Renal pelvis (tissue), 4 donors: ENCODE measurements around the gene DHX29. TPM values are rescaled to one million over a fixed set of nuclear protein-coding genes. Genes with fewer than 3 reads are reported as not detected.
"Not testable (repeated sequence)": the region's sequence is repeated elsewhere in the genome, so short reads cannot be mapped to it uniquely, and the experiment has no call there.

Experiments used
- DNase-seq: peaks from one replicate; pipeline ENCODE4 v3.0.0-alpha.2; 2013
- polyA plus RNA-seq, 3 donors: library from polyadenylated mRNA; unstranded; fragments of 120-200 nt; gene quantifications; one replicate each; pipeline ENCODE4 v1.2.1, GENCODE V29; 2013; ENCODE audit not compliant: insufficient read length in 3 of 3

DHX29 gene
- polyA plus RNA-seq, 3 donors, result 38.7 to 43.3 (median 41.2) TPM

GRCh38 chr5:55319491-55319890, 12.0 kb upstream of the DHX29 start:
- DNase-seq, result no peak

- DNase-seq, result not testable (repeated sequence)
Measured at GRCh38 chr5:55318237-55318636, 10.7 kb upstream of the DHX29 start.

- no peak for DNase-seq
Measured at GRCh38 chr5:55316837-55317236, 9.3 kb upstream of the DHX29 start.

GRCh38 chr5:55316289-55316688, 8.8 kb upstream of the DHX29 start:
- no peak for DNase-seq

- no peak for DNase-seq
Measured at GRCh38 chr5:55313870-55314617, 6.5 kb upstream of the DHX29 start.

GRCh38 chr5:55308254-55308836, 851 bp upstream of the DHX29 start:
- no peak for DNase-seq

GRCh38 chr5:55306641-55307382, 682 bp downstream of the DHX29 start:
- no peak for DNase-seq

- no peak for DNase-seq
Measured at GRCh38 chr5:55305345-55305744, 2.1 kb downstream of the DHX29 start.

GRCh38 chr5:55304584-55304983, 2.9 kb downstream of the DHX29 start:
- no peak for DNase-seq

GRCh38 chr5:55303238-55303690, 4.2 kb downstream of the DHX29 start:
- DNase-seq, result no peak

- DNase-seq, result no peak
Measured at GRCh38 chr5:55300890-55301289, 6.6 kb downstream of the DHX29 start.

GRCh38 chr5:55294935-55295334, 12.6 kb downstream of the DHX29 start:
- DNase-seq, result no peak

GRCh38 chr5:55290991-55291390, 16.5 kb downstream of the DHX29 start:
- DNase-seq, result no peak

GRCh38 chr5:55289808-55290207, 17.7 kb downstream of the DHX29 start:
- no peak for DNase-seq

GRCh38 chr5:55286411-55286933, 21.0 kb downstream of the DHX29 start:
- no peak for DNase-seq

- DNase-seq, result no peak
Measured at GRCh38 chr5:55278778-55279177, 28.7 kb downstream of the DHX29 start.

- DNase-seq, result no peak
Measured at GRCh38 chr5:55276771-55277170, 30.7 kb downstream of the DHX29 start.

- DNase-seq, result no peak
Measured at GRCh38 chr5:55258339-55258738, 49.2 kb downstream of the DHX29 start.

GRCh38 chr5:55254802-55255201, 52.7 kb downstream of the DHX29 start:
- DNase-seq, result no peak

- DNase-seq, result no peak
Measured at GRCh38 chr5:55250064-55250463, 57.4 kb downstream of the DHX29 start.

GRCh38 chr5:55241746-55242145, 65.7 kb downstream of the DHX29 start:
- DNase-seq, result no peak

GRCh38 chr5:55236800-55237199, 70.7 kb downstream of the DHX29 start:
- no peak for DNase-seq
